Stimulated activated effector memory CD8-positive, alpha-beta T cell treated with anti-CD3 and anti-CD28 coated beads, Interleukin-12 subunit alpha, Interleukin-12 subunit beta, amount 100 ng/mL, for 72 hours (primary cell): ENCODE measurements around the gene NATD1.

Source experiments
- ATAC-seq: fragments of 150-1000 bp; cut with Tn5 transposase; 2 replicates; pipeline ENCODE4 v1.10.0; 2021
- DNase-seq, 2 donors: peaks; one replicate each; pipeline ENCODE4 v3.0.0; 2021 to 2022; ENCODE audit warnings: low spot score in 2 of 2
- H3K27ac Mint-ChIP-seq: one replicate; pipeline ENCODE4 v1.8.0; 2022; ENCODE audit warnings: mild to moderate bottlenecking, mixed read lengths
- H3K36me3 Mint-ChIP-seq: one replicate; pipeline ENCODE4 v1.8.0; 2022; ENCODE audit warnings: mild to moderate bottlenecking, mixed read lengths
- H3K4me1 Mint-ChIP-seq: one replicate; pipeline ENCODE4 v1.8.0; 2022; ENCODE audit warnings: mixed read lengths
- H3K4me3 Mint-ChIP-seq: one replicate; pipeline ENCODE4 v1.8.0; 2022; ENCODE audit warnings: mild to moderate bottlenecking, mixed read lengths
- H3K9me3 Mint-ChIP-seq: one replicate; pipeline ENCODE4 v1.8.0; 2022; ENCODE audit warnings: mixed read lengths

NATD1 gene

DNA sequence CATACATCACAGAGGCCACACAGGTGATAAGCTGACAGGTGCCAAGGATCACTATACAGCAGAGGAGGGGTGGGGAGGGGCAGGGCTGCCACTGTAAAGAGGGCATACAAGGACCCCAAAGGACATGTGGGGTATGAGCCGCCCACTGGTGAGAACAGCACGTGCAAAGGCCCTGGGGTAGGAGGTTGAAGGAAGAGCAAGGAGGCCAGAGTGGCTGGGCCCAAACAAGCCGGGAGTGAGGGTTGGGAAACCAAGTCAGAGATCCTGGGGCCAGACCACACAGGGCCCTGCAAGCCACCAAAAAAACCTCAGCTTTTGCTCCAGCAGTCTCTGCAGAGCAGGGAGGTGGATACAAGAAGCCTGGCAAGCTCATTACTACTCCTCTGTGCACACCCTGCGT lies 6.5 kb downstream of the NATD1 start:
- peaks cover 36% of the 10 kb centered on the region for H3K4me1 Mint-ChIP-seq
- no peaks in the 10 kb centered on the region for H3K36me3 Mint-ChIP-seq
- no peak for ATAC-seq

DNA sequence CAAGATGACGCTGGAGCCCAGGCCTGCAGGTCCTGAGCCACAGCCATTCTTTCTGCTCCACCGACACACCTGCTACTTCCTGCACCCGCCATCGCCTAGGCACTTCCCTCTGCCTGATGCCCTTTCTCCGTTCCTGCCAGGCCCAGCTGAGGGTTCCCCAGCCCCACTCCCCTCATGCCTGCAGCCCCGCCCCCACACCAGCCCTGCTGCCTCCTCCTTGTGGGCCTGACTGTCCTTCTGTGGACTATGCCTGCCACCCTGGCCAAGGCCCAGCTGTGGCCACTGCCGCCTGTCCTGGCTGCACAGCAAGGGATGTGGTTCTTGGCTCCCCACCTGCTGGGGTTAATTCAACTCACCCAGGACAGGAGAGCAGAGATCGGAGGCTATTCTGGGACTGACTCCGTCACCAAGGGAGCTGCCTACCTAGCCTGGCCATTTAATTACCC lies 7.5 kb downstream of the NATD1 start:
- no peak for ATAC-seq
- Mint-ChIP-seq H3K36me3 (no peaks in the 10 kb centered on the region), H3K4me3 (no peak overlapping the region), H3K9me3 (no peaks in the 10 kb centered on the region), H3K4me1 (peaks cover 29% of the 10 kb centered on the region), H3K27ac (no peak overlapping the region)
- DNase-seq = no peak

More for the DNA sequence above, 6.5 kb downstream of the NATD1 start:
- H3K4me3 Mint-ChIP-seq = no peak overlapping the region
- H3K27ac Mint-ChIP-seq = no peak overlapping the region
- DNase-seq = no peak
- H3K9me3 Mint-ChIP-seq = no peaks in the 10 kb centered on the region

DNA sequence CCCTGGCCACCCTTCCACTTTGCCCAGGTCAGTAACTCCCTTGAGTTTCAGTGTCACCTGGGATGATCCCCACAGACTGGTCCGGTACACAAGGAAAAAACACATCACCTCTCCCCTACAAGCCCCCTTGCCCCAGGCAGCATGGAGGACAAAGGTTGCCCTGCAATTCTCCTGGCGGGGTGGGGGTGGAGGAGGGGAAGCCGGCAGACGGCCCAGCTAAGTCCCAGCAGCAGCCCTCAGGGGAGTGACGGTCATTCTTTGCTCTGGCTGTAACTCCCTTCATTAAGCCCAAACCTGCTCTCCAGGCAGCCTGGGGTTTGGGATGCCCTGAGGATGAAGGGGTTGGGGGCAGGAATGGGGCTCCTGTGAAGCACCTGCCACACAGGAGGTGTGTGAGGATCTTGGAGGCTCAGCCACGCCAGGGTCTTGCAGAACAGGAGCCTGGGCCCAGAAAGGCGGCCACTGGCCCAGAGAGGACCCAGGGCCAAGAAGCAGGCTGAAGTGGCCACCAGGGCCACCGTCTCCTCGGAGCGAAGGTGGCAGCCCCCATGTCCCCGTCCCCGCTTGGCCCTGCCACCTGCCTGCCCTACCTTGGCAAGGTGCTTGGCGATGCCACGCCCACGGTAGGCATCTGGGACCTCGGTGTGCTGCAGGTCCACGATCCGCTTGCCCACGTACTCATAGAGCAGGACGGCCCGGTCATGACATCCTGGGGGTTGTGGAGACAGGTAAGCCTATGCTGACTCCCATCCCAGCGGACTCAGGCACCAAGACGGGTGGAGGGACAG lies 9.5 kb downstream of the NATD1 start:
- no peaks in the 10 kb centered on the region for H3K36me3 Mint-ChIP-seq
- H3K9me3 Mint-ChIP-seq = no peaks in the 10 kb centered on the region
- H3K4me1 Mint-ChIP-seq = peaks cover 12% of the 10 kb centered on the region
- no peak overlapping the region for H3K27ac Mint-ChIP-seq
- ATAC-seq = no peak
- DNase-seq = no peak
- H3K4me3 Mint-ChIP-seq = no peak overlapping the region

DNA sequence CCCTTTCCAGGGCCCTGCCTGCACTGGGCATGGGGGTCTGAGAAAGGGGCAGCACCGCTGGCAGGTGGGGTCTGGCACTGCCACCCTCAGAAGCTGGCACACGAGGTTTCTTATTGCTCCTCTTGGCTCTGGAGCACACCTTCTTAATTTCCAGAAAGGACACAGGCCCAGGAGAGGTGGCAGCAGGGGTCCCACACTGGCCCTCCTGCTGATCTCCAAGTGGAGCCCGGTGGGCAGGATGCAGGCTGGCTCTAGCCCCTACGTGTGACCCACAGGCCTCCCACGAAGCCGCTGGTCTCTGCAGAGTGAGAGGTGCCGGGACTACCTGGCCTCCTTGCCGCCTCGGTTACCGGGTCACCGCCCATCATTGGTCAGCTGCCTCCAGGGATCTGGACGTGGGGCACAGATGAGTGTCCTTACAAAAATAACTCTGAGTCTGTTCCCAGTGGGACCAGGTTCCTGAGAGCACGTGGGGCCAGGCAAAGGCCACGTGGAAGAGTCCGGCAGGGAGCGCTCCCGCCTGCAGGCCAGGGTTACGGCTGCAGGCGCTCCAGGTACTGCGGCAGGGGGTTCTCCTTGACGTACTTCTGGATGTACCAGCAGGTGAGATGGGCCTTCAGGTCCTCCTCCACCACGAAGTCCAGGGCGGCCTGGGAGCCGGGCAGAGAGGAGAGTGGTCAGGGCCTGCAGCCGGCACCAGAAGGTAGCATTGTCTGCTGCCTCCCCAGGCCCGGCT lies 10.3 kb downstream of the NATD1 start:
- ATAC-seq = no peak
- DNase-seq = no peak
- no peaks in the 10 kb centered on the region for H3K36me3 Mint-ChIP-seq

DNA sequence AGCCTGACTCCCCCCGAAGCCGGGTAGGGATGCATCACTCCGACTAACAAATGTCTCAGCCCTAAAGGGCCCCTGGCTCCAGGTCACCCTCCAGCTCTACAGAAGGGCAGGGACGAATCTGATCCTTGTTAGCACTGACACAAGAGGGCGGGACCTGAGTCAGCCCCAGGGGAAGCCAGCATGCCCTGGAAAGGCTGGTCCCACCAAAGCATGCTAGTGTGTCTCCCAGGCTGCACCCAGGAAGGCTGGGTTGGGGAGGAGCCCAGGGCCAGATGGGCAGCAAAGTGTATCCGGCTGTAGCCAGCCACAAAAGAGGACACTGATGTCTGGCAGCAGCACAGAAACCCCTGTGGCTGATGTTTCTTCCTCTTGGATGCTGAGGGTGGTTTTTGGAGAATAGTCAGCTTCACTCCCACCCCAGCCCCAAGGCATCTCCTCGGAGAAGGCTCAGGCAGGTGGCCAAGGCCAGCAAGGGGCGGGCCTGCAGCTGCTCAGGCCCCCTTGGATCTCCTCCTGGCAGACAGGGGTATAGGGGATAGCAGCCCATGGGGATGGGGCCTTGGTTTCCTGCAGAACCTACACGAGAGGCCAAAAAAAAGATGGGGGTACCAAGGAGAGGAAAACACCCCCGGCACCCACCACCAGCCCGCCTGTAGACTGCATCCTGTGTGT lies 11.0 kb downstream of the NATD1 start:
- ATAC-seq (no peak), DNase-seq (no peak)
- Mint-ChIP-seq H3K4me3 (no peak overlapping the region), H3K27ac (no peak overlapping the region), H3K9me3 (no peaks in the 10 kb centered on the region), H3K36me3 (no peaks in the 10 kb centered on the region), H3K4me1 (no peaks in the 10 kb centered on the region)

More for the DNA sequence above, 10.3 kb downstream of the NATD1 start:
- Mint-ChIP-seq H3K4me3 (no peak overlapping the region), H3K4me1 (peaks cover 5% of the 10 kb centered on the region), H3K27ac (no peak overlapping the region), H3K9me3 (no peaks in the 10 kb centered on the region)

DNA sequence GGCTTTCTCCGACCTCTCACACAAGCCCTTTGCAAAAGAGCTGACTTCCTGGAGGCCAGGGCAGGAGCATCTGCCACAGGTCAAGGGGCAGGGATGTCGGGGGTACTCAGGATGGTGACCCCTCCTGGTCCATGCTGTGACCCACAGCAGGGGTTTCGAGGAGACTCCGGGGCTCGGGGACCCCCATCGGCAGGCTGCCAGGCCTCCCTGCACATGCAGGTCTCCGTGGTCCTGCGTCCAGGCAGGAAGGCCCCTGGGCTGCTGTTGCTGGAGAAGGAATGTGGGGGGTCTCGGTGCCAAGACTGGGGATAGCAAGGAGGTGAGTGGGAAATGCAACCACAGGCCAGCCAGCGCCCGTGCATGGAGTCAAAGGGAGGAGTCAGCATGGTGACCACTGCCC lies 11.6 kb downstream of the NATD1 start:
- Mint-ChIP-seq H3K4me1 (no peaks in the 10 kb centered on the region), H3K4me3 (no peak overlapping the region), H3K9me3 (no peaks in the 10 kb centered on the region), H3K27ac (no peak overlapping the region), H3K36me3 (no peaks in the 10 kb centered on the region)
- ATAC-seq (no peak), DNase-seq (no peak)

DNA sequence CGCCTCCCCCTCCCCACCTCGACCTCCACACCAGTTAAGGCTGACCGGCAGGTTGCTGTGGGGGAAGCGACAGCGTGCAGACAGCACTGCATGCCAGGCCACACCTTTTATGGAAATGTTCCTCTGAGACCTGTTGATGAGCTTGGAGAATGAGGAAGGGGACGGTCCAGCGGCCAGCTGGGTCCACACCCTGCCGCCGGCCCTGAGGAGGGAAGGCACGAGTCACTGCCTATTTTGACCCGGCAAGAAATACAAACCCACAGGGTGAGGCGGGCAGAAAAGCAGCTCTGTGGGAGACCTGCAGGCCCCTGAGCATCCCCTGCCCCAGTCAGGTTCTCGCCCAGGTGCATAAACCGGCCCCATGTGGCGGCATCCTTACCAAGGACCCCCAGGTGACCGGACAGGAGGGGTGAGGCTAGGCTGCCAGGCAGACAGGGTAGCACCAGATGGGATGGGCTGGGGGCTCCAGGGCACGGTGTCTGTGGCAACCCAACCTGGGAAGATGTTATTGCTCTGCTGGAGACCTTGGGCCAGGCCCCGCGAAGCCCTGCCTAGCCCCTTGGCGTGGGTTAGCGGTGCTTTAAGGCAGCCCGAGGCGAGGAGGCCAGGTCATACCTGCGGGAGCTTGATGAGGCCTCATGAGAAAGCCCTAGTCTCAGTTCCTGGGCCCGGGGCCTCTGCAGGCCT lies 12.7 kb downstream of the NATD1 start:
- H3K27ac Mint-ChIP-seq = no peak overlapping the region
- ATAC-seq (no peak), DNase-seq (no peak)
- no peak overlapping the region for H3K4me3 Mint-ChIP-seq
- H3K4me1 Mint-ChIP-seq = no peaks in the 10 kb centered on the region
- peaks cover 9% of the 10 kb centered on the region for H3K36me3 Mint-ChIP-seq
- peaks cover 3% of the 10 kb centered on the region for H3K9me3 Mint-ChIP-seq

DNA sequence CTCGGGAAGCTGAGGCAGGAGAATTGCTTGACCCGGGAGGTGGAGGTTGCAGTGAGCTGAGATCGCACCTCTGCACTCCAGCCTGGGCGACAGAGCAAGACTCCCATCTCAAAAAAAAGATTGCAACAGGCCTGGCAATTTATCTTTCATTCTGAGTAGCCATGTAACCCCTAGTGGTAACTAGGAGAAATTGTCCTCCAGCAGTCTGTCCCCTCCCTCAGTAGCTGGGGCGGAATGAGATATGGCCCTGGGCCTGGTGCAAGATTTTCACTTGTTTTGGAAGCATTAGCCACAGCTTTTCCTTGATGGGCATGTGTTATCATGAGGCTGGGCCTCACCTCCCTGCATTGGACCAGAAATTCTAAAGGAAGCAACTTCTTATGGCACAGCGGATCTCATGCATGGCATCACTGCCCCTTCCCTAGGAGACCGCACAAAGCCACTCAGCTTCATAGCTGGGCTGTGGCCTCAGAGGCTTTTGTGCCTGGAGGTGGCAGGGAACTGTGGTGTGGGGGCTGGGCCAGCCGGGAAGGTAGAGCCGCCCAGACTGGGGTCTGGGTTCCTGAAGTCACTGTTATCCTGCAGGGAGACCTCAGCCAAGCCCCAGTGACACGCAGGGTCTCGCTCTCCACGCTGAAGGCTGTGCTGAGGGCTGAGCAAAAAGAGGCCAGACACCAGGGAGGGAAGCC lies 13.4 kb downstream of the NATD1 start:
- DNase-seq = no peak
- no peak for ATAC-seq
- no peaks in the 10 kb centered on the region for H3K4me1 Mint-ChIP-seq
- peaks cover 3% of the 10 kb centered on the region for H3K9me3 Mint-ChIP-seq
- H3K36me3 Mint-ChIP-seq = peaks cover 11% of the 10 kb centered on the region
- no peak overlapping the region for H3K27ac Mint-ChIP-seq
- H3K4me3 Mint-ChIP-seq = no peak overlapping the region

DNA sequence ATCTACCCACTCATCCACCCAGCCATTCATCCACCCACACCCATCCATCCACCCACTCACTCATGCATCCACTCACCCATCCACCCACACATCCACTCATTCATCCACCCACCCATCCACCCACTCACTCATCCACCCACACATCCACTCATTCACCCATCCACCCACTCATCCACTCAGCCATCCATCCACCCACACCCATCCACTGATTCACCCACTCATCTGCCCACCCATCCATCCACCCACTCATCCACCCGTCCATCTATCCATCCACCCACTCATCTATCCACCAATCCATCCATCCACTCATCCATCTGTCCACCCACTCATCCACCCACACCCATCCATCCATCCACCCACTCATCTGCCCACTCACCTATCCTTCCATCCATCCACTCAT lies 17.3 kb downstream of the NATD1 start:
- Mint-ChIP-seq H3K4me1 (no peaks in the 10 kb centered on the region), H3K27ac (peak overlapping the region; percentile 18), H3K9me3 (peaks cover 9% of the 10 kb centered on the region), H3K4me3 (no peak overlapping the region), H3K36me3 (peaks cover 11% of the 10 kb centered on the region)
- DNase-seq (no peak), ATAC-seq (no peak)

DNA sequence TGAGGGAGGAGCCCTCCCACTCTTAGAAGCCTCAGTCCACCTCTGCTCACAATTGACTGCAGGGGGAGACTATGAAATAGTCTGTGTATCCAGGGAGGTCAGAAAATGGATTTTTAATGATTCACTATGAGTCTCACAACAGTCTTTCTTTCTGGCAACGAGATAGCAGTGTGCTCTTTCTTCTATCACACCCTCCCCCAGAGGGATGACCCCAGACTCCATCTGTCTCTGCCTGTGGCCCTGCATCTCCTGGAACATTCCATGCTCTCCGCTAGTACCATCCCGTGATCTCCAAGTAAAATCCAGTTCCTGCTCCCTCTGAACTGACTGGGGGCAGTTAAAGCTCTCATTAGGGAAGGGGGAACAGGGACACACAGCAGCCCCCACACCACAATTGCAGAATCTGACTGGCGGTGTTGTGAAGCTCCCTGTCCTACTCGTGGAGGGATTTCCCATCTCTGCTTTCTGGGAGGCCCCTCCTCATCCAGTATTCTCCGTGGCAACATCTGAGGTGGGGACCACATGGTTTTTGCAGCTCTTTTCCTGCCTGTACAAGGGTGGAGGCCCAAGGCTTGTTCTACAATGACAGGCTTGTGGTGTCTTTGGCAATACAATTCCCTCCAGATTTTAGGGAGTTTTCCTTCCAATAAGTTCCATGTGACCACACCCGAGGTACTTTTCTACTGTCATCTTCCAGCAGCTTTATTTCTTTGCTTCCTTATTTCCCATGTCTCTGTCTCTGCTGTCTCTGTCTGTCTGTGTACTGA lies 19.4 kb downstream of the NATD1 start:
- no peak for DNase-seq
- Mint-ChIP-seq H3K36me3 (peaks cover 11% of the 10 kb centered on the region), H3K4me3 (no peak overlapping the region), H3K27ac (no peak overlapping the region), H3K9me3 (peaks cover 9% of the 10 kb centered on the region), H3K4me1 (no peaks in the 10 kb centered on the region)
- no peak for ATAC-seq

DNA sequence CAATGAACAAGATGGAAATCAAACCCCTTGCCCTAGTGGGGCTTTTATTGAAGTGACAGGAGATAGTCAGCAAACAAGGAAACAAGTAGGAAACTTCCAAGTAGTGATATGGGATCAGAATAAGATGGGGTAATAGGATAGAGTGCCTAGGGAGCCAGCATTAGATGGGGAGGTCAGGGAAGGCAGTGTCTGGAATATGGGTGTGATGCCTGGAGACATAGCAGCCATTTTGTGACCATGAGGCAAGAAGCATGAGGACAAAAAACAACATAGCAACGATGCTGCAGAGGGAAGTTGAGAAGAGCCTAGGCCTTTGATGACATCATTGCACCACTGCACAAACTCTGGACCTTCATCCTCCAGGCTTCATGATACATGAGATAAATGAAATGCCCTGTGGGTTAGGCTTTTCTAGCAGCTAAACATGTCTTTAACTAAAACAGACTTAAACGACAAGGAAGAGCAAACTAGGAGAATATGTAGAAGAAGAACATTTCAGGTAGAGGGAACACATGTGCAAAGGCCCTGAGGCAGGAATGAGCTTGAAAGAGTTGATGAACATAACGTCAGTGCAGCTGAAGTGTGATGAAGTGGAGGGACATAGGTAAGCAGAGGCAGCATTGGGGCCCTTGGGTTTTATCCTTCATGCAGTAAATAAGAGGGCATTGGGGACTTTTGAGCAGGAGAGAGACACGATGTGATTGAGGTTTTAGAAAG lies 21.0 kb downstream of the NATD1 start:
- DNase-seq (no peak), ATAC-seq (no peak)
- Mint-ChIP-seq H3K27ac (no peak overlapping the region), H3K9me3 (peaks cover 9% of the 10 kb centered on the region), H3K4me3 (no peak overlapping the region), H3K36me3 (peaks cover 11% of the 10 kb centered on the region), H3K4me1 (no peaks in the 10 kb centered on the region)

DNA sequence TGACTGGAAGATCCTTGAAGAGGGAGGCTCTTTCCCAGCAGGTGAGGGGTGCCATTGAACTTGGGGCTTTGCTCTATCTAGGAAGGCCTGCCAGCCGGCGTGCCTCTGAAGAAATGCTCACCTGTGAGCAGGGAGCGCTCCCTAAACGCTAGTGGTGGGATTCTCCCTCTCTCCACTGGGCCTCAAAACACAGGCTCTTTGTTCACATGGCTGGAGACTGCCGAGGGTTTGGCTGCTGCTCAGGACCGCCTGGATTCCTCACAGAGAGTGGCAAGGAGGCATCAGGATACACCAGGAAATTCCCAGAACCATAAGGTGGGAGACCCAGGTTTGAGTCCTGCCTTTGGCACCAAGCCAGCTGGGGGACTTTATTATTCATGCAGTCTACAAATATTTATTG lies 21.7 kb downstream of the NATD1 start:
- Mint-ChIP-seq H3K4me3 (no peak overlapping the region), H3K9me3 (peaks cover 9% of the 10 kb centered on the region), H3K4me1 (no peaks in the 10 kb centered on the region), H3K27ac (no peak overlapping the region), H3K36me3 (peaks cover 11% of the 10 kb centered on the region)
- DNase-seq (no peak), ATAC-seq (no peak)

DNA sequence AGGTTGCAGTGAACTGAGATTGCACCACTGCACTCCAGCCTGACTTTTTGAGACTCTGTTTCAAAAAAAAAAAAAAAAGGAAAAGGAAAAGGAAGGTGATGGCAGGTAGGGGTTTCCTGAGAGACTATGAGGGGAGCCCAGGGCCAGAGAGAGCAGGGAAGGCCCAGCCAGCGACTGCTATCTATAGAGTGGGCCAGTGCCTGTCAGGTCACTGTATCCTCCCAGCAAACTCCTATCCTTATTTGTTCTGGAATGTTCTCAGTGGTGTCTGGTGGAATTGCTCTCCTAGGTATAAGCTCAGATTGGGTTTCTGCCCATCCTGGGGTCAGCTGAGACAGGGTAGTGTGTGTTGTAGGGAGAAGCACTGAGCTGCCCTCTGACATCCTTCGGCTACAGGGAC lies 24.4 kb downstream of the NATD1 start:
- no peak overlapping the region for H3K27ac Mint-ChIP-seq
- ATAC-seq (no peak), DNase-seq (no peak)
- H3K4me1 Mint-ChIP-seq = no peaks in the 10 kb centered on the region
- H3K9me3 Mint-ChIP-seq = peaks cover 5% of the 10 kb centered on the region
- no peak overlapping the region for H3K4me3 Mint-ChIP-seq
- no peaks in the 10 kb centered on the region for H3K36me3 Mint-ChIP-seq

DNA sequence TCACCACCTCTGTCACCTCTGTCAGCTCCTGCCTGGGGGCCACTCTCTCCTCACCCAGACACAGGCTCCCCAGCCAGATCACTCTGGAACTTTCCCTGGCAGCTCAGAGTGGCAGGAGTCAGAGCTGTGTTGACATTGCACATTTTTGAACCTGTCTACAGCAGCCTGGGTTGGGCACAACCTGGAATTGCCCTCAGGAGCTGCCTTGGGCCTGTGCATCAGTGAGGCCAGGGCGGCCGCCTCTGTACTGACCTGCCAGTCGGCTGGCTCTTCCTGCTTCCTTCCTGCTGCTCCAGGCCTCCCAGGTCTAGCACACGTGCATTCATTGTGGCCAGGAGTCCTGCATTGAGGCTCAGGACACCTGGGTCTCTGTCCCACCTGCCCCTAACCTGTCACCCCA lies 25.1 kb downstream of the NATD1 start:
- no peak overlapping the region for H3K4me3 Mint-ChIP-seq
- H3K9me3 Mint-ChIP-seq = peaks cover 5% of the 10 kb centered on the region
- no peaks in the 10 kb centered on the region for H3K4me1 Mint-ChIP-seq
- ATAC-seq (no peak), DNase-seq (no peak)
- H3K36me3 Mint-ChIP-seq = no peaks in the 10 kb centered on the region
- no peak overlapping the region for H3K27ac Mint-ChIP-seq
